Fibroblast of lung (primary cell): ENCODE results near the gene SIVA1.

ENCODE experiments used
- CTCF ChIP-seq, 2 donors: IDR thresholded peaks in 1 of 2; conservative IDR thresholded peaks in 1 of 2; 1 replicate in 1 of 2; 2 replicates in 1 of 2; pipeline ENCODE4 v1.5.1; 2011 to 2012; ENCODE audit warnings: low read length in 2 of 2, control low read depth in 1 of 2, inconsistent platforms in 1 of 2, low read depth in 1 of 2, mild to moderate bottlenecking in 1 of 2
- EZH2 ChIP-seq: IDR thresholded peaks from 2 replicates; pipeline ENCODE4 v1.5.1; 2012; ENCODE audit warnings: low read length, control low read depth, mild to moderate bottlenecking; ENCODE audit errors: missing control alignments

- TF ChIP-seq CTCF (conservative IDR thresholded peaks at IDR 0.05 in 1 of 2, IDR thresholded peaks at IDR 0.05 in 1 of 2; ENCODE audit: low read depth in 1 of 2, low read length in 2 of 2) (no peak), EZH2 (no peak)
Observed at GRCh38 chr14:104712881-104713734, 39.8 kb upstream of the SIVA1 start.
